AG10803 (cell line): Measurements from ENCODE around the gene C7orf33.

Experiments
- DNase-seq: peaks from one replicate; pipeline ENCODE4 v3.0.0; 2010; ENCODE audit warnings: low read depth
- H3K4me3 ChIP-seq: 2 replicates; pipeline ENCODE4 v1.5.1; 2011; ENCODE audit warnings: mild to moderate bottlenecking, low read length, control low read depth
- CTCF ChIP-seq: conservative IDR thresholded peaks from 2 replicates; pipeline ENCODE4 v1.5.1; 2011; ENCODE audit warnings: mild to moderate bottlenecking, low read length, control low read depth, inconsistent platforms

Gene C7orf33

DNA sequence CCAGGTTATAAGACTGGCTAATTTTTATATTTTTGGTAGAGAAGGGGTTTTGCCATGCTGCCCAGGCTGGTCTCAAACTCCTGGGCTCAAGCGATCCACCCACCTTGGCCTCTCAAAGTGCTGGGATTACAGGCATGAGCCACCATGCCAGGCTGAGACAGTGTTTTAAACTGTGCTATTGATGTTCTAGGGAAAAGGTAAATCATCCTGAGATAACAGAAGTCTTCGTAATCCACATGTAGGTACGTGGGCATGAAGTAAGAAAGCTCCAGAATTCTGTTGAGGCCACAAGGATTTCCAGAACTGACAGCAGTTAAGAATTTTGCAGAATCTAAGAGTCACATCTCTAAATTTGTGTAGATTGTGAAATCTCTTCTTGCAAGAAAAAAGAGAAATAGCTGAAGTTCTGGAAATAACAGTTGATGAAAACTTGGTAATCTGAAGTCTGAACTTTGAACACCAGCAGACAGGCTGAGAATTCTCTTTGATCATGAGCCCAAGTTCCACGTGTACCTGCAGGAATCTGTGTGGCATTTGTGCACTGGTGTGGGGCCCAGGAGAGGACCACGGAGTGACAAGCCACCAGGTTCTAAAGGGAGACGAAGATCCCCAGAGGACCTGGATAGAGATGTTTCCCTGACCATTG lies 24.6 kb downstream of the C7orf33 start:
- TF ChIP-seq CTCF: no peak
- DNase-seq: no peak
- no peak overlapping the region for H3K4me3 ChIP-seq

DNA sequence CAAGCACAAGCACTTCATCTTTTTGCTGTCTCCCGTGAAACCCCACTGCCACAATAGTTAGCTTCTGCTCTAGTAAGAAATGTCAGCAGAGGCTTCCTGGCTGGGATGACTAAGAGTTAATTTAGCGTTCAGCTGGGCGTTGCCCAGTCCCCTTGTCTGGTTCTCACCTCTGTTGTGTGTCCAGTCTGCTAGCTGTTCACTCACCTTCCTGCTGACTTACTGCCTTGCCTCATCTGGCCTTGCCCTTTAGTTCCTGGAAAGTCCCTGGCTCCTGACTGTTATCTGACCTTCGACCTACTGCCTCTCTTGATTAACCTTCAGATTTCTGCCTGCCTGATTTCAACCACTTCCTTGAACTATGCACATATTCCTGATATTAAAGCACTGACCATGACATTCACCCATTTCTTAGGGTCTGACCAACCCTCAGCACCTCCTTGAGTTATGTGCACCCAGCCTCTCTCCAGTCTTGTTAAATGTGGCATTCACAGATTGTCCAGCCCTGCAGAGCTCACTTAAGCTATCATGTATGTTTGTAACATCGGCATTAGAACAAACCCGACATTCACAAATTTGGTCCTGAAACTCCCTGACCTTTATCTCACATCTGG lies 30.3 kb downstream of the C7orf33 start:
- H3K4me3 ChIP-seq: no peak overlapping the region
- TF ChIP-seq CTCF: no peak
- DNase-seq: no peak

DNA sequence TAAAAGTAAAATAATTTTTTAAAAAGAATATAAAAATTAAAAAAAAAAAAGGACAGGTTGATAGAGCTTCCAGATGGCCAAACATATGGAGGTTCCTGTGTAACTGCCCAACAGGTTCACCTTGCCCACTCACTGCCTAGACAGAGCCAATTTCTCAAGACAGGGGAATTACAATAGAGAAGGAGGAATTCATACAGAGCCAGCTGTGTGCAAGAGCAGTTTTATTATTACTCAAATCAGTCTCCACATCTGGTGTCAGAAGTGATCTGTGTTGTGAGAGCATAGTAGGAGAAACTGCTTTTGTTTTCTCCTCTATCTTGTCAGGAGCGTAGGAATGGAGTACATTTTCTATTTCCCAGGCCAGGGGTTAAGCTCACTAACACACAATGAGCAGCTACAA lies 31.0 kb downstream of the C7orf33 start:
- H3K4me3 ChIP-seq: no peak overlapping the region
- no peak for TF ChIP-seq CTCF
- DNase-seq: no peak

DNA sequence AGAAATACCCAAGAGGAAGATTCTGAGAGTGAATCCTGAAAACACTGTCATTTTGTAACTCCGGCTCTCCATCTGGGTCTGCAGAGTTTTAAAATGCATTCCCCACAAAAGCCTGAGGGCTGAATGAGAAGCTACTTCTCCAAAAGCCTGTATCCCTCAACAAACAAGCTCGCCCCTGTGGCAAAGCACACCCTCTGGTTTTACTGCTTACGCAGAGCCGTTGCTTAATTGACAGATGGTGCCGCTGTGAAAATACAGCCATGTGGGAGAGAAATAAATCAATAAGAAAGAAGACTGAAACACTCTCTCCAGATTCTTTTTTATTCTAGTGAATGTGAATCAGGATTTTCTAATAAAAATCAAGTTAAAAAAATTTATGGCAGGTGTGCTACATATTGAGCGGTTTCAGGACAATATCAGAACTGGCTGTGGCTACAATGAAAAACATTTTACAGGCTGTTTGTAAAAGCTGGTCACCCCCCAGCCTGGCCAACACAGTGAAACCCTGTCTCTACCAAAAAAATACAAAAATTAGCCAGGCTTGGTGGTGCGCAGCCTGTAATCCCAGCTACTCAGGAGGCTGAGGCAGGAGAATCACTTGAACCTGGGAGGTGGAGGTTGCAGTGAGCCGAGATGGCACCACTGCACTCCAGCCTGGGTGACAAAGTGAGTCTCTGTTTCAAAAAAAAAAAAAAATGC lies 32.5 kb downstream of the C7orf33 start:
- no peak for TF ChIP-seq CTCF
- peak; percentile 5 for DNase-seq
- H3K4me3 ChIP-seq: no peak overlapping the region

GRCh38 chr7:148623586-148624282 lies 33.2 kb downstream of the C7orf33 start:
- H3K4me3 ChIP-seq: no peak overlapping the region
- peak; percentile 82 for DNase-seq
- TF ChIP-seq CTCF: no peak

- TF ChIP-seq CTCF: no peak
- DNase-seq: no peak
- H3K4me3 ChIP-seq: no peak overlapping the region
Observed at GRCh38 chr7:148624735-148625134, 34.2 kb downstream of the C7orf33 start.
